H9 (cell line): ENCODE results near the gene MGAT5. TPM values are rescaled to one million over a fixed set of nuclear protein-coding genes. Genes with fewer than 3 reads are reported as not detected.

Source experiments
- DNase-seq: peaks from one replicate; pipeline ENCODE4 v3.0.0-alpha.2; 2017
- H2AFZ ChIP-seq: one replicate; pipeline ENCODE4 v1.6.1; 2013; ENCODE audit warnings: mild to moderate bottlenecking, low read length, control low read depth, moderate library complexity
- H2AK5ac ChIP-seq: 2 replicates; pipeline ENCODE4 v1.6.1; 2013; ENCODE audit warnings: low read length, control low read depth, mixed read lengths; ENCODE audit not compliant: insufficient read length
- H2BK120ac ChIP-seq: one replicate; pipeline ENCODE4 v1.6.1; 2013; ENCODE audit warnings: low read depth, mild to moderate bottlenecking, low read length, control low read depth, inconsistent platforms; ENCODE audit not compliant: poor library complexity, severe bottlenecking
- H2BK12ac ChIP-seq: 2 replicates; pipeline ENCODE4 v1.6.1; 2013; ENCODE audit warnings: low read length, control low read depth, mixed read lengths, low read depth; ENCODE audit not compliant: insufficient read length
- H2BK15ac ChIP-seq: 2 replicates; pipeline ENCODE4 v1.6.1; 2013; ENCODE audit warnings: low read depth, low read length, control low read depth
- H2BK20ac ChIP-seq: one replicate; pipeline ENCODE4 v1.6.1; 2013; ENCODE audit warnings: low read depth, mild to moderate bottlenecking, low read length, control low read depth, inconsistent platforms; ENCODE audit not compliant: poor library complexity, severe bottlenecking
- H2BK5ac ChIP-seq: 2 replicates; pipeline ENCODE4 v1.6.1; 2013; ENCODE audit warnings: low read length, control low read depth, mixed read lengths; ENCODE audit not compliant: insufficient read length
- H3K14ac ChIP-seq: 2 replicates; pipeline ENCODE4 v1.6.1; 2013; ENCODE audit warnings: low read length, control low read depth; ENCODE audit not compliant: insufficient read depth
- H3K18ac ChIP-seq: 2 replicates; pipeline ENCODE4 v1.6.1; 2013; ENCODE audit warnings: low read depth, mild to moderate bottlenecking, mixed read lengths, low read length, control low read depth; ENCODE audit not compliant: insufficient read length
- H3K23ac ChIP-seq: 2 replicates; pipeline ENCODE4 v1.6.1; 2013; ENCODE audit warnings: low read length, control low read depth, mixed read lengths, low read depth; ENCODE audit not compliant: insufficient read length
- H3K23me2 ChIP-seq: 2 replicates; pipeline ENCODE4 v1.6.1; 2013; ENCODE audit warnings: low read depth, mild to moderate bottlenecking, mixed read lengths, low read length, control low read depth; ENCODE audit not compliant: insufficient read length, poor library complexity, severe bottlenecking
- H3K27ac ChIP-seq: 2 replicates; pipeline ENCODE4 v1.5.1; 2013; ENCODE audit warnings: low read length, control low read depth, mixed read lengths, low read depth; ENCODE audit not compliant: insufficient read length
- H3K27me3 ChIP-seq: 2 replicates; pipeline ENCODE4 v1.6.1; 2013; ENCODE audit warnings: low read length, control low read depth, inconsistent platforms; ENCODE audit not compliant: insufficient read depth
- H3K4ac ChIP-seq: 2 replicates; pipeline ENCODE4 v1.6.1; 2013; ENCODE audit warnings: low read depth, mild to moderate bottlenecking, control low read depth, inconsistent platforms, low read length, moderate library complexity
- H3K4me1 ChIP-seq: 2 replicates; pipeline ENCODE4 v1.6.1; 2013; ENCODE audit warnings: low read length, control low read depth, inconsistent platforms; ENCODE audit not compliant: insufficient read depth
- H3K4me2 ChIP-seq: 2 replicates; pipeline ENCODE4 v1.6.1; 2013; ENCODE audit warnings: low read length, control low read depth, mixed read lengths; ENCODE audit not compliant: insufficient read length, insufficient read depth
- H3K56ac ChIP-seq: 2 replicates; pipeline ENCODE4 v1.6.1; 2013; ENCODE audit warnings: low read depth, mild to moderate bottlenecking, mixed read lengths, low read length, control low read depth; ENCODE audit not compliant: insufficient read length
- H3K79me1 ChIP-seq: 2 replicates; pipeline ENCODE4 v1.6.1; 2013; ENCODE audit warnings: low read depth, mild to moderate bottlenecking, moderate library complexity, low read length, control low read depth, inconsistent platforms; ENCODE audit not compliant: insufficient read depth, poor library complexity, severe bottlenecking
- H3K79me2 ChIP-seq: 2 replicates; pipeline ENCODE4 v1.6.1; 2013; ENCODE audit warnings: low read length, control low read depth, inconsistent platforms; ENCODE audit not compliant: insufficient read depth
- H3K9ac ChIP-seq: 2 replicates; pipeline ENCODE4 v1.6.1; 2013; ENCODE audit warnings: low read length, control low read depth, mixed read lengths; ENCODE audit not compliant: insufficient read length; ENCODE audit errors: extremely low read depth
- H3K9me3 ChIP-seq: one replicate; pipeline ENCODE4 v1.6.1; 2013; ENCODE audit warnings: low read depth, low read length, inconsistent platforms; ENCODE audit not compliant: control insufficient read depth
- H3T11ph ChIP-seq: one replicate; pipeline ENCODE4 v1.6.1; 2013; ENCODE audit warnings: mild to moderate bottlenecking, low read length, control low read depth, inconsistent platforms
- H4K20me1 ChIP-seq: one replicate; pipeline ENCODE4 v1.6.1; 2013; ENCODE audit not compliant: control insufficient read depth, insufficient read length, insufficient read depth
- H4K5ac ChIP-seq: 2 replicates; pipeline ENCODE4 v1.6.1; 2013; ENCODE audit warnings: low read depth, mild to moderate bottlenecking, mixed read lengths, low read length, control low read depth; ENCODE audit not compliant: insufficient read length
- H4K8ac ChIP-seq: replicated peaks from 2 replicates; pipeline ENCODE4 v1.6.1; 2013; ENCODE audit warnings: low read length, control low read depth, mixed read lengths, low read depth; ENCODE audit not compliant: insufficient read length
- H4K91ac ChIP-seq: 2 replicates; pipeline ENCODE4 v1.6.1; 2013; ENCODE audit warnings: low read depth, mild to moderate bottlenecking, moderate library complexity, mixed read lengths, low read length, control low read depth; ENCODE audit not compliant: insufficient read length
- H3K27ac Mint-ChIP-seq, 3 experiments: 2 replicates in 2 of 3; 3 replicates in 1 of 3; pipeline ENCODE4 v1.8.0; 2020 to 2021; ENCODE audit warnings: mixed read lengths in 3 of 3, mild to moderate bottlenecking in 1 of 3, moderate library complexity in 1 of 3
- H3K27me3 Mint-ChIP-seq: 2 replicates; pipeline ENCODE4 v1.8.0; 2021; ENCODE audit warnings: low read depth, mild to moderate bottlenecking, moderate library complexity, mixed read lengths
- H3K36me3 Mint-ChIP-seq, 3 experiments: 2 replicates in 2 of 3; 3 replicates in 1 of 3; pipeline ENCODE4 v1.8.0; 2020 to 2021; ENCODE audit warnings: low read depth in 3 of 3, mixed read lengths in 3 of 3; ENCODE audit not compliant: insufficient read depth in 1 of 3
- H3K4me1 Mint-ChIP-seq, 2 experiments: 2 replicates each; pipeline ENCODE4 v1.8.0; 2020; ENCODE audit warnings: mixed read lengths in 2 of 2
- H3K4me3 Mint-ChIP-seq, 2 experiments: 2 replicates in 1 of 2; 3 replicates in 1 of 2; pipeline ENCODE4 v1.8.0; 2020 to 2021; ENCODE audit warnings: mild to moderate bottlenecking in 2 of 2, mixed read lengths in 2 of 2, moderate library complexity in 1 of 2
- H3K9me3 Mint-ChIP-seq, 2 experiments: 2 replicates in 1 of 2; 3 replicates in 1 of 2; pipeline ENCODE4 v1.8.0; 2020; ENCODE audit warnings: mild to moderate bottlenecking in 2 of 2, mixed read lengths in 2 of 2, moderate library complexity in 1 of 2
- WGBS: extraction: QIAGEN DNeasy Blood & Tissue Kit; methylation state at CpG from one replicate; pipeline ENCODE4 v1.1.7; 2013; ENCODE audit warnings: missing lambda C conversion rate, low lambda C conversion rate, mixed read lengths; ENCODE audit not compliant: insufficient read length; ENCODE audit errors: extremely low coverage; 5-methylcytosine and 5-hydroxymethylcytosine counted together
- total RNA-seq: library from RNA; stranded (reverse); gene quantifications from 2 replicates; pipeline ENCODE4 v1.2.1, GENCODE V29; 2021
- TF ChIP-seq, protein P1 (sequence below): fragments of 200-600 bp; sonication (generic); conservative IDR thresholded peaks from 3 replicates; pipeline ENCODE4 v1.8.0; 2021; ENCODE audit warnings: antibody characterized with exemption, mild to moderate bottlenecking

The MGAT5 gene
- total RNA-seq, 1 experiment from 2014 or later: 25.7 TPM

GRCh38 chr2:134354611-134355010, 100.7 kb downstream of the MGAT5 start:
- H3K27me3 ChIP-seq: no peaks in the 10 kb centered on the region
- peak overlapping the region in 1 of 3 experiments; percentile 21; a peak in 1 of 7 replicates for H3K27ac Mint-ChIP-seq
- no peaks in the 10 kb centered on the region for H3K79me1 ChIP-seq
- no peak overlapping the region for H2BK5ac ChIP-seq
- H4K91ac ChIP-seq: no peak overlapping the region
- DNase-seq: no peak
- H4K8ac ChIP-seq: no peak overlapping the region
- no peak overlapping the region for H2BK15ac ChIP-seq
- H2AFZ ChIP-seq: no peak overlapping the region
- H3K9ac ChIP-seq: no peak overlapping the region
- H3K23me2 ChIP-seq: no peaks in the 10 kb centered on the region
- H3K27ac ChIP-seq: no peak overlapping the region
- H3K4me3 Mint-ChIP-seq: no peak overlapping the region
- H4K20me1 ChIP-seq: no peaks in the 10 kb centered on the region
- no peak overlapping the region for H3T11ph ChIP-seq
- H3K4me1 ChIP-seq: no peaks in the 10 kb centered on the region
- H3K56ac ChIP-seq: no peak overlapping the region
- no peaks in the 10 kb centered on the region for H3K4me1 Mint-ChIP-seq
- WGBS: no CpG with 5 or more reads among the region's 3 CpGs
- H3K4me2 ChIP-seq: no peak overlapping the region
- no peak overlapping the region for H3K23ac ChIP-seq
- H3K27me3 Mint-ChIP-seq: no peaks in the 10 kb centered on the region
- H3K18ac ChIP-seq: no peak overlapping the region
- TF ChIP-seq, protein P1, sequence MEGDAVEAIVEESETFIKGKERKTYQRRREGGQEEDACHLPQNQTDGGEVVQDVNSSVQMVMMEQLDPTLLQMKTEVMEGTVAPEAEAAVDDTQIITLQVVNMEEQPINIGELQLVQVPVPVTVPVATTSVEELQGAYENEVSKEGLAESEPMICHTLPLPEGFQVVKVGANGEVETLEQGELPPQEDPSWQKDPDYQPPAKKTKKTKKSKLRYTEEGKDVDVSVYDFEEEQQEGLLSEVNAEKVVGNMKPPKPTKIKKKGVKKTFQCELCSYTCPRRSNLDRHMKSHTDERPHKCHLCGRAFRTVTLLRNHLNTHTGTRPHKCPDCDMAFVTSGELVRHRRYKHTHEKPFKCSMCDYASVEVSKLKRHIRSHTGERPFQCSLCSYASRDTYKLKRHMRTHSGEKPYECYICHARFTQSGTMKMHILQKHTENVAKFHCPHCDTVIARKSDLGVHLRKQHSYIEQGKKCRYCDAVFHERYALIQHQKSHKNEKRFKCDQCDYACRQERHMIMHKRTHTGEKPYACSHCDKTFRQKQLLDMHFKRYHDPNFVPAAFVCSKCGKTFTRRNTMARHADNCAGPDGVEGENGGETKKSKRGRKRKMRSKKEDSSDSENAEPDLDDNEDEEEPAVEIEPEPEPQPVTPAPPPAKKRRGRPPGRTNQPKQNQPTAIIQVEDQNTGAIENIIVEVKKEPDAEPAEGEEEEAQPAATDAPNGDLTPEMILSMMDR: no peak
- no peak overlapping the region for H2AK5ac ChIP-seq
- H3K4ac ChIP-seq: no peak overlapping the region
- H2BK120ac ChIP-seq: no peak overlapping the region
- no peaks in the 10 kb centered on the region for H3K79me2 ChIP-seq
- H3K14ac ChIP-seq: no peak overlapping the region
- H3K9me3 ChIP-seq: no peaks in the 10 kb centered on the region
- H3K36me3 Mint-ChIP-seq: no peaks in the 10 kb centered on the region; a peak in 2 of 7 replicates
- no peak overlapping the region for H4K5ac ChIP-seq
- no peak overlapping the region for H2BK12ac ChIP-seq
- H2BK20ac ChIP-seq: no peak overlapping the region
- H3K9me3 Mint-ChIP-seq: no peaks in the 10 kb centered on the region
